H9 (cell line): Measurements from ENCODE around the gene C3orf20. TPM values are rescaled to one million over a fixed set of nuclear protein-coding genes. Genes with fewer than 3 reads are reported as not detected.

Source experiments
- DNase-seq: peaks from one replicate; pipeline ENCODE4 v3.0.0-alpha.2; 2017
- H2AFZ ChIP-seq: one replicate; pipeline ENCODE4 v1.6.1; 2013; ENCODE audit warnings: mild to moderate bottlenecking, low read length, control low read depth, moderate library complexity
- H2AK5ac ChIP-seq: 2 replicates; pipeline ENCODE4 v1.6.1; 2013; ENCODE audit warnings: low read length, control low read depth, mixed read lengths; ENCODE audit not compliant: insufficient read length
- H2BK120ac ChIP-seq: one replicate; pipeline ENCODE4 v1.6.1; 2013; ENCODE audit warnings: low read depth, mild to moderate bottlenecking, low read length, control low read depth, inconsistent platforms; ENCODE audit not compliant: poor library complexity, severe bottlenecking
- H2BK12ac ChIP-seq: 2 replicates; pipeline ENCODE4 v1.6.1; 2013; ENCODE audit warnings: low read length, control low read depth, mixed read lengths, low read depth; ENCODE audit not compliant: insufficient read length
- H2BK15ac ChIP-seq: 2 replicates; pipeline ENCODE4 v1.6.1; 2013; ENCODE audit warnings: low read depth, low read length, control low read depth
- H2BK20ac ChIP-seq: one replicate; pipeline ENCODE4 v1.6.1; 2013; ENCODE audit warnings: low read depth, mild to moderate bottlenecking, low read length, control low read depth, inconsistent platforms; ENCODE audit not compliant: poor library complexity, severe bottlenecking
- H2BK5ac ChIP-seq: 2 replicates; pipeline ENCODE4 v1.6.1; 2013; ENCODE audit warnings: low read length, control low read depth, mixed read lengths; ENCODE audit not compliant: insufficient read length
- H3K14ac ChIP-seq: 2 replicates; pipeline ENCODE4 v1.6.1; 2013; ENCODE audit warnings: low read length, control low read depth; ENCODE audit not compliant: insufficient read depth
- H3K18ac ChIP-seq: 2 replicates; pipeline ENCODE4 v1.6.1; 2013; ENCODE audit warnings: low read depth, mild to moderate bottlenecking, mixed read lengths, low read length, control low read depth; ENCODE audit not compliant: insufficient read length
- H3K23ac ChIP-seq: 2 replicates; pipeline ENCODE4 v1.6.1; 2013; ENCODE audit warnings: low read length, control low read depth, mixed read lengths, low read depth; ENCODE audit not compliant: insufficient read length
- H3K23me2 ChIP-seq: 2 replicates; pipeline ENCODE4 v1.6.1; 2013; ENCODE audit warnings: low read depth, mild to moderate bottlenecking, mixed read lengths, low read length, control low read depth; ENCODE audit not compliant: insufficient read length, poor library complexity, severe bottlenecking
- H3K27ac ChIP-seq: 2 replicates; pipeline ENCODE4 v1.5.1; 2013; ENCODE audit warnings: low read length, control low read depth, mixed read lengths, low read depth; ENCODE audit not compliant: insufficient read length
- H3K27me3 ChIP-seq: 2 replicates; pipeline ENCODE4 v1.6.1; 2013; ENCODE audit warnings: low read length, control low read depth, inconsistent platforms; ENCODE audit not compliant: insufficient read depth
- H3K4ac ChIP-seq: 2 replicates; pipeline ENCODE4 v1.6.1; 2013; ENCODE audit warnings: low read depth, mild to moderate bottlenecking, control low read depth, inconsistent platforms, low read length, moderate library complexity
- H3K4me1 ChIP-seq: 2 replicates; pipeline ENCODE4 v1.6.1; 2013; ENCODE audit warnings: low read length, control low read depth, inconsistent platforms; ENCODE audit not compliant: insufficient read depth
- H3K4me2 ChIP-seq: 2 replicates; pipeline ENCODE4 v1.6.1; 2013; ENCODE audit warnings: low read length, control low read depth, mixed read lengths; ENCODE audit not compliant: insufficient read length, insufficient read depth
- H3K56ac ChIP-seq: 2 replicates; pipeline ENCODE4 v1.6.1; 2013; ENCODE audit warnings: low read depth, mild to moderate bottlenecking, mixed read lengths, low read length, control low read depth; ENCODE audit not compliant: insufficient read length
- H3K79me1 ChIP-seq: 2 replicates; pipeline ENCODE4 v1.6.1; 2013; ENCODE audit warnings: low read depth, mild to moderate bottlenecking, moderate library complexity, low read length, control low read depth, inconsistent platforms; ENCODE audit not compliant: insufficient read depth, poor library complexity, severe bottlenecking
- H3K79me2 ChIP-seq: 2 replicates; pipeline ENCODE4 v1.6.1; 2013; ENCODE audit warnings: low read length, control low read depth, inconsistent platforms; ENCODE audit not compliant: insufficient read depth
- H3K9ac ChIP-seq: 2 replicates; pipeline ENCODE4 v1.6.1; 2013; ENCODE audit warnings: low read length, control low read depth, mixed read lengths; ENCODE audit not compliant: insufficient read length; ENCODE audit errors: extremely low read depth
- H3K9me3 ChIP-seq: one replicate; pipeline ENCODE4 v1.6.1; 2013; ENCODE audit warnings: low read depth, low read length, inconsistent platforms; ENCODE audit not compliant: control insufficient read depth
- H3T11ph ChIP-seq: one replicate; pipeline ENCODE4 v1.6.1; 2013; ENCODE audit warnings: mild to moderate bottlenecking, low read length, control low read depth, inconsistent platforms
- H4K20me1 ChIP-seq: one replicate; pipeline ENCODE4 v1.6.1; 2013; ENCODE audit not compliant: control insufficient read depth, insufficient read length, insufficient read depth
- H4K5ac ChIP-seq: 2 replicates; pipeline ENCODE4 v1.6.1; 2013; ENCODE audit warnings: low read depth, mild to moderate bottlenecking, mixed read lengths, low read length, control low read depth; ENCODE audit not compliant: insufficient read length
- H4K8ac ChIP-seq: replicated peaks from 2 replicates; pipeline ENCODE4 v1.6.1; 2013; ENCODE audit warnings: low read length, control low read depth, mixed read lengths, low read depth; ENCODE audit not compliant: insufficient read length
- H4K91ac ChIP-seq: 2 replicates; pipeline ENCODE4 v1.6.1; 2013; ENCODE audit warnings: low read depth, mild to moderate bottlenecking, moderate library complexity, mixed read lengths, low read length, control low read depth; ENCODE audit not compliant: insufficient read length
- H3K27ac Mint-ChIP-seq, 3 experiments: 2 replicates in 2 of 3; 3 replicates in 1 of 3; pipeline ENCODE4 v1.8.0; 2020 to 2021; ENCODE audit warnings: mixed read lengths in 3 of 3, mild to moderate bottlenecking in 1 of 3, moderate library complexity in 1 of 3
- H3K27me3 Mint-ChIP-seq: 2 replicates; pipeline ENCODE4 v1.8.0; 2021; ENCODE audit warnings: low read depth, mild to moderate bottlenecking, moderate library complexity, mixed read lengths
- H3K36me3 Mint-ChIP-seq, 3 experiments: 2 replicates in 2 of 3; 3 replicates in 1 of 3; pipeline ENCODE4 v1.8.0; 2020 to 2021; ENCODE audit warnings: low read depth in 3 of 3, mixed read lengths in 3 of 3; ENCODE audit not compliant: insufficient read depth in 1 of 3
- H3K4me1 Mint-ChIP-seq, 2 experiments: 2 replicates each; pipeline ENCODE4 v1.8.0; 2020; ENCODE audit warnings: mixed read lengths in 2 of 2
- H3K4me3 Mint-ChIP-seq, 2 experiments: 2 replicates in 1 of 2; 3 replicates in 1 of 2; pipeline ENCODE4 v1.8.0; 2020 to 2021; ENCODE audit warnings: mild to moderate bottlenecking in 2 of 2, mixed read lengths in 2 of 2, moderate library complexity in 1 of 2
- H3K9me3 Mint-ChIP-seq, 2 experiments: 2 replicates in 1 of 2; 3 replicates in 1 of 2; pipeline ENCODE4 v1.8.0; 2020; ENCODE audit warnings: mild to moderate bottlenecking in 2 of 2, mixed read lengths in 2 of 2, moderate library complexity in 1 of 2
- CTCF ChIP-seq: fragments of 200-600 bp; sonication (generic); conservative IDR thresholded peaks from 3 replicates; pipeline ENCODE4 v1.8.0; 2021; ENCODE audit warnings: antibody characterized with exemption, mild to moderate bottlenecking
- WGBS: extraction: QIAGEN DNeasy Blood & Tissue Kit; methylation state at CpG from one replicate; pipeline ENCODE4 v1.1.7; 2013; ENCODE audit warnings: missing lambda C conversion rate, low lambda C conversion rate, mixed read lengths; ENCODE audit not compliant: insufficient read length; ENCODE audit errors: extremely low coverage; 5-methylcytosine and 5-hydroxymethylcytosine counted together
- total RNA-seq: library from RNA; stranded (reverse); gene quantifications from 2 replicates; pipeline ENCODE4 v1.2.1, GENCODE V29; 2021

C3orf20 gene
- total RNA-seq, 1 experiment from 2014 or later = not detected

- H2BK5ac ChIP-seq = no peak overlapping the region
- no peak overlapping the region for H2BK20ac ChIP-seq
- no peaks in the 10 kb centered on the region for H3K79me1 ChIP-seq
- Mint-ChIP-seq H3K27ac (no peak overlapping the region), H3K36me3 (no peaks in the 10 kb centered on the region), H3K4me3 (no peak overlapping the region), H3K4me1 (peaks cover 3 to 4% of the 10 kb centered on the region in 2 experiments; a peak in 2 of 4 replicates), H3K27me3 (peaks cover 33% of the 10 kb centered on the region), H3K9me3 (no peaks in the 10 kb centered on the region)
- no peaks in the 10 kb centered on the region for H3K4me1 ChIP-seq
- H3K56ac ChIP-seq = no peak overlapping the region
- H4K5ac ChIP-seq = no peak overlapping the region
- DNase-seq = no peak
- H3K27ac ChIP-seq = no peak overlapping the region
- H2AK5ac ChIP-seq = no peak overlapping the region
- no peak overlapping the region for H3K18ac ChIP-seq
- H2AFZ ChIP-seq = no peak overlapping the region
- no peak overlapping the region for H2BK12ac ChIP-seq
- no peak overlapping the region for H4K8ac ChIP-seq
- peaks cover 2% of the 10 kb centered on the region for H4K20me1 ChIP-seq
- no peak overlapping the region for H4K91ac ChIP-seq
- no peak overlapping the region for H2BK120ac ChIP-seq
- no CpG with 5 or more reads among the region's 6 CpGs for WGBS
- no peak overlapping the region for H3K4ac ChIP-seq
- no peak overlapping the region for H3K23ac ChIP-seq
- no peaks in the 10 kb centered on the region for H3K27me3 ChIP-seq
- H3K14ac ChIP-seq = no peak overlapping the region; the same call in 1 of the 2 replicates
- no peak overlapping the region for H3K9ac ChIP-seq
- H3K23me2 ChIP-seq = no peaks in the 10 kb centered on the region
- no peaks in the 10 kb centered on the region for H3K79me2 ChIP-seq
- H3K4me2 ChIP-seq = no peak overlapping the region
- TF ChIP-seq CTCF = no peak
- no peaks in the 10 kb centered on the region for H3K9me3 ChIP-seq
- H2BK15ac ChIP-seq = no peak overlapping the region
- no peak overlapping the region for H3T11ph ChIP-seq
Observed at GRCh38 chr3:14633417-14633816, 41.5 kb upstream of the C3orf20 start.
